ENCODE results near the gene DYSF.
"Not testable (repeated sequence)": the region's sequence is repeated elsewhere in the genome, so short reads cannot be mapped to it uniquely, and the experiment has no call there.

The DYSF gene

DNA sequence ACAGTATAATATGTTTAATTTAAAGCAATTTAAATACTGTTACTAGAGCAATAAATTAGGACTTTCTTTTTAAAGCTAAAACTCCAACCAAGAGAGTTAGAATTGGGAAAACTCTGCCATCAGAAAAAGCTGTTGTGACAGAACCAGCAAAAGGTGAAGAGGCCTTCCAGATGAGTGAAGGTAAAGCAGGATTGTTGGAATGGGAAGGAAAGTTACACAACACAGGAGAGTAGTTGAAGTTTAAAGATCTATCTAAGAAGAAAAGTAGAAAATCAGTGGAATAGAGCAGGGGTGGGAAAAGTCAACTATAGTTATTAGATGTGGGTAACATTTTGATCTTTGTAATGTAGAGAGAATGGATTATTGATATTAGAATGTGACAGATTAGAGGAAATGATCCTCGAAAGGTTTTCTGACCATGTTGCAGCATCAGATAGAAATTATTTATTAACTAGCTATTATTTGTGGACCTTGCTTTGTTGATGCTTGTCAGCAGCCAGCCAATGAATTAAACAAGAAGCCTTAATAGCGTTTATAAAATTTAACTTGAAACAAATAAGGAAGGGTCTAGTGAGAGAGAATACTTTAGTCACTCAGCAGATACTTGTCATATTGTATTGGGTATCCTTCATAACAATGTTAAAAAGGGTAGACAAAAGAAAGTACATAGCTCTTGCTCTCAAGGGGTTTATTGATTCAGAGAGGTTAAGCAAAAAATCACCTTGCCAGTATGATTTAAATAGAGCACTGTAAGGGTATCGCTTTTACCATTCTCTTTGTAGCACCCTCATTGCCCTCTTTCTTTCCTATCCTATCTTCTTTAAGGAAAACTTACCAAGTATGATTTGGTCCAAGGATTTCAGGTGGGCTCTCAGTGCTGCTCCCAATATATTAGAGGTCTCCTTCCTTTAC, 24.6 kb upstream of the DYSF start:
- peaks cover 95% of the 10 kb centered on the region for H3K36me3 ChIP-seq (ENCODE audit: low read depth)

DNA sequence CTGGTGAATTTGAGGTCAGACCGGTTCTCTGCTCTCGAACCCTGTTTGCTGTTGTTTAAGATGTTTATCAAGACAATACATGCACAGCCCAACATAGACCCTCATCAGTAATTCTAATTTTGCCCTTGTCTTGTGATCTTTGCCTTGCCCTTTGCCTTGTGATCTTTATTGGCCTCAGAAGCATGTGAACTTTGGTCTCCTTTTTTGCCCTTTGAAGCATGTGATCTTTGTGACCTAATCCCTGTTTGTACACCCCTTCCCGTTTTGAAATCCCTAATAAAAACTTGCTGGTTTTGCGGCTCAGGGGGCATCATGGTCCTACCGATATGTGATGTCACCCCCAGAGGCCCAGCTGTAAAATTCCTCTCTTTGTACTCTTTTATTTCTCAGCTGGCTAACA, 8.2 kb upstream of the DYSF start:
- H3K36me3 ChIP-seq (ENCODE audit: low read depth); H3K4me3 ChIP-seq (ENCODE audit: severe bottlenecking); H3K4me1 ChIP-seq (ENCODE audit: insufficient read depth, poor library complexity, severe bottlenecking); H3K27ac ChIP-seq (ENCODE audit: poor library complexity, severe bottlenecking); DNase-seq (ENCODE audit: low spot score); ATAC-seq (ENCODE audit: low read depth); H3K27me3 ChIP-seq (ENCODE audit: insufficient read depth, poor library complexity, severe bottlenecking); H3K9me3 ChIP-seq (ENCODE audit: severe bottlenecking): not testable (repeated sequence)

More for the DNA sequence above, 24.6 kb upstream of the DYSF start:
- no peak for DNase-seq (ENCODE audit: low spot score)
- no peak overlapping the region for H3K4me3 ChIP-seq (ENCODE audit: severe bottlenecking)
- no peak overlapping the region for H3K27ac ChIP-seq (ENCODE audit: poor library complexity, severe bottlenecking)
- H3K27me3 ChIP-seq (ENCODE audit: insufficient read depth, poor library complexity, severe bottlenecking): no peaks in the 10 kb centered on the region
- no peak for ATAC-seq (ENCODE audit: low read depth)
- H3K9me3 ChIP-seq (ENCODE audit: severe bottlenecking): no peaks in the 10 kb centered on the region
- no peaks in the 10 kb centered on the region for H3K4me1 ChIP-seq (ENCODE audit: insufficient read depth, poor library complexity, severe bottlenecking)
- TF ChIP-seq, protein P1, sequence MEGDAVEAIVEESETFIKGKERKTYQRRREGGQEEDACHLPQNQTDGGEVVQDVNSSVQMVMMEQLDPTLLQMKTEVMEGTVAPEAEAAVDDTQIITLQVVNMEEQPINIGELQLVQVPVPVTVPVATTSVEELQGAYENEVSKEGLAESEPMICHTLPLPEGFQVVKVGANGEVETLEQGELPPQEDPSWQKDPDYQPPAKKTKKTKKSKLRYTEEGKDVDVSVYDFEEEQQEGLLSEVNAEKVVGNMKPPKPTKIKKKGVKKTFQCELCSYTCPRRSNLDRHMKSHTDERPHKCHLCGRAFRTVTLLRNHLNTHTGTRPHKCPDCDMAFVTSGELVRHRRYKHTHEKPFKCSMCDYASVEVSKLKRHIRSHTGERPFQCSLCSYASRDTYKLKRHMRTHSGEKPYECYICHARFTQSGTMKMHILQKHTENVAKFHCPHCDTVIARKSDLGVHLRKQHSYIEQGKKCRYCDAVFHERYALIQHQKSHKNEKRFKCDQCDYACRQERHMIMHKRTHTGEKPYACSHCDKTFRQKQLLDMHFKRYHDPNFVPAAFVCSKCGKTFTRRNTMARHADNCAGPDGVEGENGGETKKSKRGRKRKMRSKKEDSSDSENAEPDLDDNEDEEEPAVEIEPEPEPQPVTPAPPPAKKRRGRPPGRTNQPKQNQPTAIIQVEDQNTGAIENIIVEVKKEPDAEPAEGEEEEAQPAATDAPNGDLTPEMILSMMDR (IDR thresholded peaks at IDR 0.05; ENCODE audit: poor library complexity, severe bottlenecking): no peak

DNA sequence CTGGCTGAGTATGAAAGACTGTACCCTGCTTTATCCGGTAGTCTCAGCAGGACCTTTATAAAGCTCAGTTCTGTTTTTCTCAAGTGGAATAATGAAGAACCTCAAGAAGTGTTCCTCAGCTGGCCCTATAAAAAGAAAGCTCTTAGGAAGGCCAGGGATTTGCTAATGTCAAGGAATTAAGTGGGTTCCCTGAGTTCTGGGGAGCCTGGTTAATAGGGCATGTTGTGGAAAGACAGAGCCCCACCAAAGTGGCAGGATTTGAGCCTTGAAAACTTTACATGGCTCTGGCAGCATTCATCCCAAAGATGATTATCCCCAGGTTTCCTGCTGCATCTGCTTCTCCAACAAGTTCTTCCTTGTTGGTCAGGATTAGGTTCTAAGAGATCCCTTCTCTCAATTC, 6.9 kb upstream of the DYSF start:
- H3K27me3 ChIP-seq (ENCODE audit: insufficient read depth, poor library complexity, severe bottlenecking): no peaks in the 10 kb centered on the region
- no peak for ATAC-seq (ENCODE audit: low read depth)
- H3K27ac ChIP-seq (ENCODE audit: poor library complexity, severe bottlenecking): no peak overlapping the region
- no peaks in the 10 kb centered on the region for H3K4me1 ChIP-seq (ENCODE audit: insufficient read depth, poor library complexity, severe bottlenecking)
- H3K36me3 ChIP-seq (ENCODE audit: low read depth): no peaks in the 10 kb centered on the region
- no peak for DNase-seq (ENCODE audit: low spot score)
- H3K9me3 ChIP-seq (ENCODE audit: severe bottlenecking): no peaks in the 10 kb centered on the region
- TF ChIP-seq, protein P1 (IDR thresholded peaks at IDR 0.05; ENCODE audit: poor library complexity, severe bottlenecking): no peak
- no peak overlapping the region for H3K4me3 ChIP-seq (ENCODE audit: severe bottlenecking)

DNA sequence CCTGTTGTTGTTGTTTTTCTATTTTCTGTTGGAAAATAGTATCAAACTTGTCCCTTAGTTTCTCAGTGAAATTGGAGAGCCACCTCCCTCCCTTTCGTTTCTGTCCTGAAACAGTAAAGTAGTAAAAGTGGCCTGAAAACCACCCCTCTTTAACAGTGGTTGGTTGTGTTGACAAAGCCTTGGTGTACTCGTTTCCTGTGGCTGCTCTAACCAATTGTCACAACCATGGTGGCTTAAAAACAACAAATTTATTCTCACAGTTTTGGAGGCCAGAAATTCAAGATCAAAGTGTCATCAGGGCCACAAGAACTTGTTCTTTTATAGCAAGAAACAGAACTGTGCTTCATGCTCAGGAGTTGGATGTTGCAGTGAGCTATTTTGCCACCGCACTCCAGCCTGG, 4.0 kb upstream of the DYSF start:
- Histone ChIP-seq H3K9me3 (ENCODE audit: severe bottlenecking) (no peaks in the 10 kb centered on the region), H3K27ac (ENCODE audit: poor library complexity, severe bottlenecking) (no peak overlapping the region), H3K4me3 (ENCODE audit: severe bottlenecking) (no peak overlapping the region), H3K4me1 (ENCODE audit: insufficient read depth, poor library complexity, severe bottlenecking) (peaks cover 6% of the 10 kb centered on the region), H3K36me3 (ENCODE audit: low read depth) (no peaks in the 10 kb centered on the region), H3K27me3 (ENCODE audit: insufficient read depth, poor library complexity, severe bottlenecking) (no peaks in the 10 kb centered on the region)
- TF ChIP-seq, protein P1 (IDR thresholded peaks at IDR 0.05; ENCODE audit: poor library complexity, severe bottlenecking): no peak
- ATAC-seq (ENCODE audit: low read depth): no peak
- DNase-seq (ENCODE audit: low spot score): no peak

DNA sequence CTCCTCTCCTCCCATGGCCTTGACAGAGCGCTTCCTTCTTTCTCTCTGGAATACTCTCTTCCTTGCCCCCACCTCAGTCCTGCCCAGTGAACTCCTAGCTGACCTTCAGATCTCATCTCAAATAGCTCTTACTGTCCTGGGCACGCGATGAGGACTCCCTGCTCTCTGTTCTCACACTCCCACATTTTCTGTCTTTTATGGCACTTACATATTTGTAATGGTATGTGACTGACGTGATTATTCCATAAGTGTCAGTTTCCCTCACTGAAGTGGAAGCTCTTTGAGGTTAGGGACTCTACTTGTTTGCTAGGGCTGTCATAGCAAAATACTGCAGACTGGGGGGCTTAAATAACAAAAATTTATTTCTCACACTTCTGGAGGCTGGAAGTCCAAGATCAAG, 1.7 kb upstream of the DYSF start:
- no peaks in the 10 kb centered on the region for H3K27me3 ChIP-seq (ENCODE audit: insufficient read depth, poor library complexity, severe bottlenecking)
- H3K4me1 ChIP-seq (ENCODE audit: insufficient read depth, poor library complexity, severe bottlenecking): peaks cover 6% of the 10 kb centered on the region
- no peaks in the 10 kb centered on the region for H3K9me3 ChIP-seq (ENCODE audit: severe bottlenecking)
- TF ChIP-seq, protein P1 (IDR thresholded peaks at IDR 0.05; ENCODE audit: poor library complexity, severe bottlenecking): no peak
- H3K36me3 ChIP-seq (ENCODE audit: low read depth): no peaks in the 10 kb centered on the region
- ATAC-seq (ENCODE audit: low read depth): no peak
- no peak overlapping the region for H3K4me3 ChIP-seq (ENCODE audit: severe bottlenecking)
- no peak for DNase-seq (ENCODE audit: low spot score)
- H3K27ac ChIP-seq (ENCODE audit: poor library complexity, severe bottlenecking): no peak overlapping the region

Data from RWPE2 (cell line).